T-helper 17 cell (primary cell): ENCODE measurements around the gene AMMECR1L. TPM values are rescaled to one million over a fixed set of nuclear protein-coding genes. Genes with fewer than 3 reads are reported as not detected.
"Not testable (repeated sequence)": the region's sequence is repeated elsewhere in the genome, so short reads cannot be mapped to it uniquely, and the experiment has no call there.

Source experiments
- ATAC-seq: fragments of 150-1000 bp; cut with Tn5 transposase; 2 replicates; pipeline ENCODE4 v1.10.0; 2021; ENCODE audit warnings: mild to moderate bottlenecking, moderate library complexity
- DNase-seq, 3 donors: peaks; one replicate each; pipeline versions ENCODE4 v3.0.0 to v3.0.0-alpha.2; 2020 to 2021
- H3K9me3 ChIP-seq: one replicate; pipeline ENCODE4 v1.7.0; 2013; ENCODE audit warnings: low read length, mild to moderate bottlenecking; ENCODE audit not compliant: control insufficient read depth, poor library complexity, severe bottlenecking
- H3K27ac Mint-ChIP-seq: one replicate; pipeline ENCODE4 v1.8.0; 2022; ENCODE audit warnings: mild to moderate bottlenecking, moderate library complexity, mixed read lengths
- H3K27me3 Mint-ChIP-seq: one replicate; pipeline ENCODE4 v1.8.0; 2022; ENCODE audit warnings: mixed read lengths
- H3K36me3 Mint-ChIP-seq: one replicate; pipeline ENCODE4 v1.8.0; 2022; ENCODE audit warnings: low read depth, mixed read lengths
- H3K4me1 Mint-ChIP-seq: one replicate; pipeline ENCODE4 v1.8.0; 2022; ENCODE audit warnings: mild to moderate bottlenecking, mixed read lengths
- H3K4me3 Mint-ChIP-seq: one replicate; pipeline ENCODE4 v1.8.0; 2022; ENCODE audit warnings: mild to moderate bottlenecking, moderate library complexity, mixed read lengths
- total RNA-seq, 4 donors: library from RNA in 2 of 4; stranded (reverse) in 2 of 4; gene quantifications; one replicate each; pipeline ENCODE4 v1.2.3 and lab custom pipeline; 2022 to 2026

AMMECR1L gene
- total RNA-seq, 2 donors from 2014 or later: 15.6 to 17.0 TPM

DNA sequence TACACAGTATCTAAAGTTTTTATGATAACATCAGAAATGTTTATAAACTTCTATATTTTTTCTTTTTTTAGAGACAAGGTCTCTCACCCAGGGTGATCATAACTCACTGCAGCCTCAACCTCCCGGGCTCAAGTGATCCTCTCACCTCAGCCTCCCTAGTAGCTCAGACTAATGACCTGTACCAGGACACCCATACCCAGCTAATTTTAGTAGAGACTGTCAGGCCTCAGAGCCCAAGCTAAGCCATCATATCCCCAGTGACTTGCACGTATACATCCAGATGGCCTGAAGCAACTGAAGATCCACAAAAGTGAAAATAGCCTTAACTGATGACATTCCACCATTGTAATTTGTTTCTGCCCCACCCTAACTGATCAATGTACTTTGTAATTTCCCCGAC is 73.3 kb downstream of the AMMECR1L start:
- H3K4me1 Mint-ChIP-seq: peaks cover 30% of the 10 kb centered on the region
- ATAC-seq, H3K27me3 Mint-ChIP-seq: not testable (repeated sequence)

More for the DNA sequence above, 73.3 kb downstream of the AMMECR1L start:
- H3K36me3 Mint-ChIP-seq, DNase-seq, H3K9me3 ChIP-seq: not testable (repeated sequence)
- H3K27ac Mint-ChIP-seq: peak overlapping the region; percentile 67
- peak overlapping the region; percentile 99 for H3K4me3 Mint-ChIP-seq

Other genes with a start within 250 kb of the AMMECR1L start
- gene GPR17, start 239.8 kb downstream of the AMMECR1L start, total RNA-seq: not detected
- 1 to 10 TPM; 2.9 to 7.7 TPM for gene LIMS2, start 210.4 kb downstream of the AMMECR1L start, total RNA-seq
- 1 to 10 TPM; 5.9 to 6.0 TPM for gene SFT2D3, start 184.5 kb downstream of the AMMECR1L start, total RNA-seq
- 10 to 100 TPM; 55.2 to 61.8 TPM for gene WDR33, start 74.8 kb downstream of the AMMECR1L start, total RNA-seq
- 10 to 100 TPM; 19.6 to 29.7 TPM for gene POLR2D, start 27.8 kb downstream of the AMMECR1L start, total RNA-seq
- 10 to 100 TPM; 31.9 to 34.1 TPM for gene SAP130, start 142.1 kb upstream of the AMMECR1L start, total RNA-seq
- gene UGGT1, start 205.2 kb upstream of the AMMECR1L start, total RNA-seq: 10 to 100 TPM; 37.1 to 51.2 TPM